H1 (cell line): ENCODE results near the gene FAM149B1. TPM values are rescaled to one million over a fixed set of nuclear protein-coding genes. Genes with fewer than 3 reads are reported as not detected.

Experiments used
- CTCF ChIA-PET: fragments of 300-600 bp; sonication (Branson Sonifier 250); formaldehyde crosslinking; loops from one replicate; lab custom pipeline; 2021; ENCODE audit not compliant: partially characterized antibody; lab: Charles Lee
- POLR2A ChIA-PET: fragments of 300-600 bp; sonication (Branson Sonifier 250); formaldehyde crosslinking; loops from one replicate; lab custom pipeline; 2021; ENCODE audit warnings: inconsistent platforms; ENCODE audit not compliant: partially characterized antibody; lab: Charles Lee
- DNase-seq, 2 experiments: peaks; one replicate each; pipeline versions ENCODE4 v3.0.0 to v3.0.0-alpha.2; 2010 to 2022; ENCODE audit warnings: low spot score in 2 of 2, low read depth in 1 of 2, mixed read lengths in 1 of 2
- FAIRE-seq: peaks from 2 replicates; lab custom pipeline; 2011; peaks lifted over from hg19 to GRCh38; lab: Jason Lieb, UNC
- H2AFZ ChIP-seq: 2 replicates; pipeline ENCODE4 v1.8.1; 2012; ENCODE audit warnings: low read length, inconsistent platforms
- H2AK5ac ChIP-seq: 2 replicates; pipeline ENCODE4 v1.6.1; 2013; ENCODE audit warnings: low read depth, low read length
- H2BK120ac ChIP-seq: replicated peaks from 2 replicates; pipeline ENCODE3; 2013; ENCODE audit warnings: low read depth, low read length, inconsistent platforms
- H2BK12ac ChIP-seq: 2 replicates; pipeline ENCODE4 v1.6.1; 2013; ENCODE audit warnings: low read depth, low read length
- H2BK15ac ChIP-seq: 2 replicates; pipeline ENCODE4 v1.6.1; 2013; ENCODE audit warnings: low read length
- H2BK20ac ChIP-seq: 2 replicates; pipeline ENCODE4 v1.6.1; 2013; ENCODE audit warnings: low read length
- H2BK5ac ChIP-seq: 2 replicates; pipeline ENCODE4 v1.6.1; 2013; ENCODE audit warnings: low read depth, low read length
- H3K14ac ChIP-seq: 2 replicates; pipeline ENCODE4 v1.6.1; 2013; ENCODE audit warnings: inconsistent platforms; ENCODE audit not compliant: insufficient read length
- H3K18ac ChIP-seq: 2 replicates; pipeline ENCODE4 v1.6.1; 2013; ENCODE audit warnings: low read length; ENCODE audit errors: extremely low read depth
- H3K23ac ChIP-seq: 2 replicates; pipeline ENCODE4 v1.6.1; 2013; ENCODE audit warnings: inconsistent platforms; ENCODE audit not compliant: insufficient read length
- H3K23me2 ChIP-seq: 2 replicates; pipeline ENCODE4 v1.6.1; 2013; ENCODE audit warnings: low read depth, low read length
- H3K27ac ChIP-seq: 2 replicates; pipeline ENCODE4 v1.6.1; 2011; ENCODE audit warnings: low read depth, low read length, inconsistent platforms
- H3K27me3 ChIP-seq, 4 experiments: replicated peaks in 1 of 4; 1 replicate in 1 of 4; 2 replicates in 3 of 4; pipeline versions ENCODE4 v1.6.1 to v1.8.1; 2011 to 2013; ENCODE audit warnings: low read length in 3 of 4, mild to moderate bottlenecking in 3 of 4, inconsistent platforms in 2 of 4, mixed read lengths in 2 of 4, moderate library complexity in 1 of 4; ENCODE audit not compliant: control insufficient read depth in 3 of 4, insufficient read depth in 3 of 4; ENCODE audit errors: extremely low read depth in 1 of 4
- H3K36me3 ChIP-seq, 4 experiments: 2 replicates each; pipeline versions ENCODE4 v1.6.1 to v1.8.1; 2011 to 2013; ENCODE audit warnings: mild to moderate bottlenecking in 4 of 4, low read length in 3 of 4, moderate library complexity in 2 of 4, control low read depth in 1 of 4, inconsistent platforms in 1 of 4; ENCODE audit not compliant: insufficient read depth in 4 of 4, control insufficient read depth in 2 of 4
- H3K4ac ChIP-seq: replicated peaks from 2 replicates; pipeline ENCODE3; 2013; ENCODE audit warnings: low read length, low read depth, mixed read lengths, inconsistent platforms; ENCODE audit not compliant: insufficient read length
- H3K4me1 ChIP-seq, 4 experiments: replicated peaks in 1 of 4; 1 replicate in 1 of 4; 2 replicates in 3 of 4; pipeline versions ENCODE4 v1.6.1 to v1.8.1; 2011 to 2013; ENCODE audit warnings: low read length in 3 of 4, inconsistent platforms in 2 of 4, mixed read lengths in 1 of 4; ENCODE audit not compliant: insufficient read depth in 4 of 4, control insufficient read depth in 3 of 4
- H3K4me2 ChIP-seq, 2 experiments: 2 replicates each; pipeline versions ENCODE4 v1.6.1 to v1.8.1; 2011 to 2013; ENCODE audit warnings: low read depth in 2 of 2, low read length in 2 of 2, control low read depth in 1 of 2, inconsistent platforms in 1 of 2, mild to moderate bottlenecking in 1 of 2; ENCODE audit not compliant: insufficient read depth in 1 of 2
- H3K4me3 ChIP-seq, 4 experiments: fragments of 200-600, 300-600 bp in 1 of 4; sonication (generic), shearing (Covaris generic), sonication (Bioruptor Twin) in 1 of 4; 2 replicates each; pipeline versions ENCODE4 v1.5.1 to v1.8.1; 2011 to 2016; ENCODE audit warnings: low read length in 4 of 4, low read depth in 3 of 4, control low read depth in 2 of 4, inconsistent platforms in 2 of 4, mild to moderate bottlenecking in 2 of 4, mixed read lengths in 1 of 4, moderate library complexity in 1 of 4; ENCODE audit not compliant: insufficient read depth in 2 of 4; ENCODE audit errors: extremely low read depth in 1 of 4
- H3K56ac ChIP-seq: replicated peaks from 2 replicates; pipeline ENCODE3; 2013; ENCODE audit warnings: low read depth, mild to moderate bottlenecking, mixed read lengths, low read length, inconsistent platforms; ENCODE audit not compliant: insufficient read length
- H3K79me1 ChIP-seq: 2 replicates; pipeline ENCODE4 v1.6.1; 2013; ENCODE audit warnings: low read depth, low read length, control low read depth
- H3K79me2 ChIP-seq, 2 experiments: 2 replicates each; pipeline versions ENCODE4 v1.6.1 to v1.8.1; 2012 to 2013; ENCODE audit warnings: low read length in 2 of 2, mild to moderate bottlenecking in 2 of 2, inconsistent platforms in 1 of 2; ENCODE audit not compliant: insufficient read depth in 2 of 2, control insufficient read depth in 1 of 2
- H3K9ac ChIP-seq, 4 experiments: replicated peaks in 1 of 4; 1 replicate in 1 of 4; 2 replicates in 3 of 4; pipeline versions ENCODE4 v1.6.1 to v1.8.1; 2011 to 2013; ENCODE audit warnings: low read depth in 3 of 4, low read length in 3 of 4, control low read depth in 2 of 4, mild to moderate bottlenecking in 2 of 4, moderate library complexity in 2 of 4, inconsistent platforms in 1 of 4; ENCODE audit errors: extremely low read depth in 1 of 4
- H3K9me3 ChIP-seq, 2 experiments: 2 replicates each; pipeline versions ENCODE4 v1.6.1 to v1.8.1; 2012 to 2013; ENCODE audit warnings: mild to moderate bottlenecking in 2 of 2, moderate library complexity in 2 of 2, control low read depth in 1 of 2, inconsistent platforms in 1 of 2, low read depth in 1 of 2, low read length in 1 of 2, mixed read lengths in 1 of 2; ENCODE audit not compliant: insufficient read depth in 2 of 2
- H4K20me1 ChIP-seq, 2 experiments: replicated peaks in 1 of 2; 2 replicates each; pipeline versions ENCODE3 to v1.8.1; 2011 to 2013; ENCODE audit warnings: inconsistent platforms in 2 of 2, low read length in 2 of 2, mild to moderate bottlenecking in 1 of 2; ENCODE audit not compliant: insufficient read depth in 2 of 2, control insufficient read depth in 1 of 2
- H4K5ac ChIP-seq: 2 replicates; pipeline ENCODE4 v1.6.1; 2013; ENCODE audit warnings: low read length, low read depth, mixed read lengths, inconsistent platforms; ENCODE audit not compliant: insufficient read length
- H4K8ac ChIP-seq: 2 replicates; pipeline ENCODE4 v1.8.0; 2013; ENCODE audit warnings: mild to moderate bottlenecking, moderate library complexity, low read length, inconsistent platforms; ENCODE audit not compliant: insufficient read depth; ENCODE audit errors: extremely low read depth
- H4K91ac ChIP-seq: replicated peaks from 2 replicates; pipeline ENCODE3; 2013; ENCODE audit warnings: low read length, mixed read lengths, inconsistent platforms; ENCODE audit not compliant: insufficient read length
- WGBS, 2 experiments: shearing (Covaris generic) in 1 of 2; methylation state at CpG; one replicate each; pipeline versions ENCODE4 v1.1.6 to v1.1.7; 2013 to 2015; ENCODE audit warnings: low lambda C conversion rate in 2 of 2, mixed read lengths in 2 of 2, inconsistent platforms in 1 of 2, low coverage in 1 of 2, missing lambda C conversion rate in 1 of 2; ENCODE audit not compliant: insufficient replicate concordance in 2 of 2, insufficient coverage in 1 of 2, insufficient read length in 1 of 2; ENCODE audit errors: extremely low coverage in 1 of 2, missing lambda C conversion rate in 1 of 2; 5-methylcytosine and 5-hydroxymethylcytosine counted together
- polyA plus RNA-seq, 7 experiments: library from polyadenylated mRNA; depleted of rRNA in 3 of 7; stranded (reverse) in 5 of 7; unstranded in 2 of 7; fragments of >200 nt in 5 of 7; fragments of 200-250 nt in 2 of 7; gene quantifications; 1 replicate in 5 of 7; 2 replicates in 1 of 7; 4 replicates in 1 of 7; pipeline versions ENCODE4 v1.2.1 to v1.2.3, GENCODE V29; 2011 to 2013; ENCODE audit warnings: missing spikeins in 2 of 7, mixed read lengths in 2 of 7
- total RNA-seq: library from RNA; stranded (reverse); fragmentation: NEBNext Ultra II Directional; extraction: Animal tissue kit (Norgen Biotek cat#: 25700); gene quantifications from 2 replicates; pipeline ENCODE4 v1.2.1, GENCODE V29; 2021

The FAM149B1 gene
- total and polyA plus RNA-seq, 2 of the 8 experiments (the other 6 are each of a cell fraction or from before 2014, with no cell fraction given): 16.8 to 21.9 TPM

DNA sequence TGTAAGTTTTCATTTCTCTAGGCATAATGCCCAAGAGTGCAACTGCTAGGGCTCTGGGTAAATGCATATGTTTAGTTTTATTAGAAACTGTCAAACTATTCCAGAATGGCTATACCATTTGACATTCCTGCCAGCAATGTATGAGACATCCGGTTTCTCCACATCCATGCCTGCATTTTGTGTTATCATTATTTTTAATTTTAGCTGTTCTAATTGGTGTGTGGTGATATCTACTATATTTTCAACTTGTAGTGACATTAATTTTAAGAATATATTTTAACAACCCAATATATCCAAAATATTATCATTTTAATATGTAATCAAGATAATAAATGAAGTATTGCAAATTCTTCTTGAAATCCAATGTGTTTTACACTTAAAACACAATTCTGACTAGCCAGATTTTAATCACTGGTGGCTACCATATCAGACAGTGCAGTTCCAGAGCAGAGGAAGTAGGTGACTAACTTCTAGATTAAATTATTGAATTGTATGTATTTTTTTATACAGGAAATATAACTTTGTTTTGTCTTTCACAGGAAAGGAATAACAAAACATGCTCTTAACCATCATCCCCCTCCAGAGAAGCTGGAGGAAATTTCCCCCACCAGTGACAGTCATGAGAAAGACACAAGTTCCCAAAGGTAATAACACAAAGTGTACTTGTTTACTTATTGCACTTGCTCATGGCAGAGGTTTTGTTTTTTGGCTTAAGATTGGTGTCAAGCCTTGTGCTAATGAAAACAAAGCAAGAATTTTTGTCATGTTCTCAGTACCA is 6.4 kb downstream of the FAM149B1 start:
- Histone ChIP-seq H2AFZ (no peak overlapping the region), H3K4ac (no peak overlapping the region), H4K5ac (no peak overlapping the region), H4K20me1 (no peaks in the 10 kb centered on the region), H3K9ac (no peak overlapping the region), H4K91ac (no peak overlapping the region), H2BK120ac (no peak overlapping the region), H3K27me3 (no peaks in the 10 kb centered on the region), H4K8ac (no peak overlapping the region), H3K79me1 (no peaks in the 10 kb centered on the region), H3K18ac (no peak overlapping the region), H3K56ac (no peak overlapping the region), H3K23ac (no peak overlapping the region), H2BK12ac (no peak overlapping the region), H3K23me2 (no peaks in the 10 kb centered on the region), H2BK20ac (no peak overlapping the region), H3K4me1 (no peaks in the 10 kb centered on the region), H3K9me3 (no peaks in the 10 kb centered on the region), H3K27ac (no peak overlapping the region), H3K4me3 (no peak overlapping the region), H2BK15ac (no peak overlapping the region), H2BK5ac (no peak overlapping the region), H3K36me3 (peaks cover 0 to 3% (median 1%) of the 10 kb centered on the region in 4 experiments; a peak in 3 of 8 replicates), H3K4me2 (no peak overlapping the region), H2AK5ac (no peak overlapping the region), H3K14ac (no peak overlapping the region), H3K79me2 (peaks cover 0 to under 1% of the 10 kb centered on the region in 2 experiments; a peak in 1 of 4 replicates)
- WGBS, 2 experiments: 94% methylated on average over 1 of the region's 1 CpG; no CpG with 5 or more reads in 1 of the 2 experiments
- POLR2A ChIA-PET: interaction anchor here (1.0 kb wide), 1 partner anchor 79 kb away, joined by 4 read pairs; no protein-coding TSS in a partner anchor
- FAIRE-seq: no peak
- CTCF ChIA-PET: no interaction called here
- no peak for DNase-seq
